ENCODE results near the gene BUD23. TPM values are rescaled to one million over a fixed set of nuclear protein-coding genes. Genes with fewer than 3 reads are reported as not detected.
A peak's percentile ranks its signal among the peaks of the same experiment; 100 is the strongest.

BUD23 gene
- total RNA-seq, 1 experiment from 2014 or later, result 124 TPM

GRCh38 chr7:73690646-73691045 lies 7.2 kb downstream of the BUD23 start:
- H3F3A ChIP-seq (ENCODE audit: low read length, unreplicated experiment), result no peaks in the 10 kb centered on the region
- H4K20me1 ChIP-seq (ENCODE audit: low read length), result no peaks in the 10 kb centered on the region
- no peaks in the 10 kb centered on the region for H3K9me3 ChIP-seq (ENCODE audit: low read length)
- ChIA-PET POLR2A (ENCODE audit: unreplicated experiment) (no interaction called here), CTCF (interaction anchor here (0.5 to 0.6 kb wide), 2 partner anchors 15 to 48 kb away, joined by 4 to 7 read pairs; partner anchors contain the start of gene ABHD11)
- no peak overlapping the region for H3K4me3 ChIP-seq (ENCODE audit: low read length)
- H3K4me2 ChIP-seq (ENCODE audit: low read length), result no peak overlapping the region
- H3K9ac ChIP-seq (ENCODE audit: low read length), result no peak overlapping the region
- no peaks in the 10 kb centered on the region for H3K27me3 ChIP-seq (ENCODE audit: low read length)
- no peak for DNase-seq
- no peak overlapping the region for H2AFZ ChIP-seq (ENCODE audit: low read length)
- no peak overlapping the region for H3K27ac ChIP-seq (ENCODE audit: low read length)
- peaks cover 35% of the 10 kb centered on the region for H3K79me2 ChIP-seq (ENCODE audit: low read length)
- H3K4me1 ChIP-seq (ENCODE audit: insufficient read depth, low read length), result no peaks in the 10 kb centered on the region
- ATAC-seq, result no peak
- TF ChIP-seq CTCF (conservative IDR thresholded peaks at IDR 0.05; ENCODE audit: low read depth, low read length), result no peak
- no peak for TF ChIP-seq EZH2 (IDR thresholded peaks at IDR 0.05; ENCODE audit: low read length, unreplicated experiment)
- no peak for TF ChIP-seq EZH2phosphoT487 (IDR thresholded peaks at IDR 0.05; ENCODE audit: borderline replicate concordance, low read length)
- BruUV-seq (replicated peaks), result no TSS peak
- peaks cover 52% of the 10 kb centered on the region for H3K36me3 ChIP-seq (ENCODE audit: low read depth, low read length)
- H3K9me2 ChIP-seq (replicated peaks; ENCODE audit: low read length), result no peaks in the 10 kb centered on the region
- intact Hi-C loops (cut with micrococcal nuclease), result no loop called here

DNA sequence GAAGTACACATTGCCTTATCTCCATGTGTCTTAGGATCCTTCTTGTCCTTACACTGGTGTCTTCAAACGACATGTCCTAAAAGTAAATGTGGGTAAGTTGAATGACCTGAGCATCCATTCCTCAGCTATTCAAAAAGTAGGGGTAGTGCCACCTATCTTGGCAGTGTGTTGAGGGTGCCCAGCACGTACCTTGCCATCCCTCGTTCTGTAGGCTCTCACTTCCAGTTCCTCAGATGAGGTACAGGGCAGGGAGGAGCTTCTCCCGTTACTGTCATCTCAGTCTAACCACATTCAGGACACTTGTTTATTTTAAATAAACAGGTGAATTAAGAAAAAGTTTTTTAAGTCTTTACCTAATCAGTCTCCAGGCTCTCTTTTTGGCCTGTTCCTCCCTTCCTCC lies 13.0 kb downstream of the BUD23 start:
- Histone ChIP-seq H3K4me2 (ENCODE audit: low read length) (no peak overlapping the region), H2AFZ (ENCODE audit: low read length) (no peak overlapping the region), H3K9me3 (ENCODE audit: low read length) (no peaks in the 10 kb centered on the region), H3K27ac (ENCODE audit: low read length) (no peak overlapping the region), H3K4me3 (ENCODE audit: low read length) (no peak overlapping the region), H3K9ac (ENCODE audit: low read length) (no peak overlapping the region), H4K20me1 (ENCODE audit: low read length) (peaks cover 15% of the 10 kb centered on the region; the same call in 1 of the 2 replicates), H3K79me2 (ENCODE audit: low read length) (no peaks in the 10 kb centered on the region), H3K4me1 (ENCODE audit: insufficient read depth, low read length) (no peaks in the 10 kb centered on the region), H3K9me2 (replicated peaks; ENCODE audit: low read length) (no peaks in the 10 kb centered on the region), H3K36me3 (ENCODE audit: low read depth, low read length) (peaks cover 50% of the 10 kb centered on the region), H3F3A (ENCODE audit: low read length, unreplicated experiment) (peaks cover 9% of the 10 kb centered on the region), H3K27me3 (ENCODE audit: low read length) (no peaks in the 10 kb centered on the region)
- ChIA-PET POLR2A (ENCODE audit: unreplicated experiment) (no interaction called here), CTCF (no interaction called here)
- ATAC-seq (no peak), DNase-seq (no peak)
- intact Hi-C loops (cut with micrococcal nuclease), result no loop called here
- TF ChIP-seq EZH2phosphoT487 (IDR thresholded peaks at IDR 0.05; ENCODE audit: borderline replicate concordance, low read length) (no peak), EZH2 (IDR thresholded peaks at IDR 0.05; ENCODE audit: low read length, unreplicated experiment) (no peak), CTCF (conservative IDR thresholded peaks at IDR 0.05; ENCODE audit: low read depth, low read length) (no peak)
- no TSS peak for BruUV-seq (replicated peaks)

DNA sequence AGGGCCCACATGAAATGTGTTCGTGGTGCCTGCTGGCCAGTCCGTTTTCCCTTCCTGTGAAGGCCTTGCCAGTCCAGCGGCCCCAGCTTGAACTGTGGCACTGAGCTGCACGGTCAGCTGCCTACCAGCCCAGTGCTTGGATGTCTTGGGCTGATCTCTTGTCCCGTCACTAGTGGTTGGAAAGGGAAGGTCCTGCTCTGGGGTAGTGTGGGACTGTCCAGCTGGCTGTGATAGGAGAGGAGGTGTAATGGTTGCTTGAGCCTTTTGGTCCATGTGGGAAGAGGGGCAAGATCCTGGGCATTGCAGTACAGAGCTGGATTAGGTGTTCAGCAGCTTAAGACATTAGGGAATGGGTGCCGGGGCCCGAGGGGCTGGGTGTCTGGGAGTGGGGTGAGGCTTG lies 15.0 kb downstream of the BUD23 start:
- H3K9ac ChIP-seq (ENCODE audit: low read length), result no peak overlapping the region
- no peak for TF ChIP-seq EZH2 (IDR thresholded peaks at IDR 0.05; ENCODE audit: low read length, unreplicated experiment)
- no peak for TF ChIP-seq CTCF (conservative IDR thresholded peaks at IDR 0.05; ENCODE audit: low read depth, low read length)
- TF ChIP-seq EZH2phosphoT487 (IDR thresholded peaks at IDR 0.05; ENCODE audit: borderline replicate concordance, low read length), result no peak
- 0 out of 2 replicates have a peak, but pooled peaks cover 5% of the 10 kb centered on the region for H3K79me2 ChIP-seq (ENCODE audit: low read length)
- peaks cover 57% of the 10 kb centered on the region for H3K36me3 ChIP-seq (ENCODE audit: low read depth, low read length)
- DNase-seq (no peak), ATAC-seq (peak; percentile 7)
- no peak overlapping the region for H2AFZ ChIP-seq (ENCODE audit: low read length)
- ChIA-PET POLR2A (ENCODE audit: unreplicated experiment) (interaction anchor here (0.5 to 0.8 kb wide), 3 partner anchors 9 to 82 kb away, joined by 3 to 5 read pairs (median 3); no protein-coding TSS in a partner anchor), CTCF (interaction anchor here (0.7 to 1.7 kb wide), 2 partner anchors 18 to 30 kb away, joined by 3 to 4 read pairs; partner anchors contain the start of gene VPS37D)
- H3K9me3 ChIP-seq (ENCODE audit: low read length), result no peaks in the 10 kb centered on the region
- H3K9me2 ChIP-seq (replicated peaks; ENCODE audit: low read length), result no peaks in the 10 kb centered on the region
- H4K20me1 ChIP-seq (ENCODE audit: low read length), result peaks cover 25% of the 10 kb centered on the region
- H3K27me3 ChIP-seq (ENCODE audit: low read length), result no peaks in the 10 kb centered on the region
- H3K4me2 ChIP-seq (ENCODE audit: low read length), result no peak overlapping the region
- BruUV-seq (replicated peaks), result no TSS peak
- no peaks in the 10 kb centered on the region for H3K4me1 ChIP-seq (ENCODE audit: insufficient read depth, low read length)
- intact Hi-C loops (cut with micrococcal nuclease), result no loop called here
- no peak overlapping the region for H3K4me3 ChIP-seq (ENCODE audit: low read length)
- no peak overlapping the region for H3K27ac ChIP-seq (ENCODE audit: low read length)
- H3F3A ChIP-seq (ENCODE audit: low read length, unreplicated experiment), result peaks cover 19% of the 10 kb centered on the region

All from PC-3 (cell line).